ES-I3 (cell line): ENCODE data around the gene SLC30A1.
A peak's percentile ranks its signal among the peaks of the same experiment; 100 is the strongest.
"Not testable (repeated sequence)": the region's sequence is repeated elsewhere in the genome, so short reads cannot be mapped to it uniquely, and the experiment has no call there.

Source experiments
- H3K36me3 ChIP-seq: 2 replicates; pipeline ENCODE4 v1.6.1; 2013; ENCODE audit warnings: mild to moderate bottlenecking, low read length, control low read depth, moderate library complexity; ENCODE audit not compliant: insufficient read depth
- H3K4me1 ChIP-seq: 2 replicates; pipeline ENCODE4 v1.6.1; 2013; ENCODE audit warnings: mild to moderate bottlenecking, control low read depth, low read length; ENCODE audit not compliant: insufficient read depth
- H3K9ac ChIP-seq: 2 replicates; pipeline ENCODE4 v1.6.1; 2013; ENCODE audit warnings: low read depth, mild to moderate bottlenecking, low read length, moderate library complexity
- H3K9me3 ChIP-seq: 2 replicates; pipeline ENCODE4 v1.6.1; 2013; ENCODE audit warnings: mild to moderate bottlenecking, low read length, moderate library complexity; ENCODE audit not compliant: control insufficient read depth, insufficient read depth

SLC30A1 gene

GRCh38 chr1:211581526-211581925 lies 2.6 kb upstream of the SLC30A1 start:
- Histone ChIP-seq H3K9ac (no peak overlapping the region), H3K4me1 (peaks cover 22% of the 10 kb centered on the region), H3K36me3 (no peaks in the 10 kb centered on the region), H3K9me3 (no peaks in the 10 kb centered on the region)

GRCh38 chr1:211580303-211580687 lies 1.3 kb upstream of the SLC30A1 start:
- Histone ChIP-seq H3K9ac (peak overlapping the region; percentile 40; the same call in 1 of the 2 replicates), H3K9me3 (no peaks in the 10 kb centered on the region), H3K4me1 (peaks cover 30% of the 10 kb centered on the region)

GRCh38 chr1:211579440-211580302 lies 710 bp upstream of the SLC30A1 start:
- Histone ChIP-seq H3K4me1 (peaks cover 30% of the 10 kb centered on the region), H3K36me3 (0 out of 2 replicates have a peak, but pooled peaks cover 4% of the 10 kb centered on the region), H3K9ac (peak overlapping the region; percentile 40; the same call in 1 of the 2 replicates), H3K9me3 (no peaks in the 10 kb centered on the region)

More at GRCh38 chr1:211580303-211580687, 1.3 kb upstream of the SLC30A1 start:
- 0 out of 2 replicates have a peak, but pooled peaks cover 4% of the 10 kb centered on the region for H3K36me3 ChIP-seq

GRCh38 chr1:211577819-211578639 lies 932 bp downstream of the SLC30A1 start:
- H3K9me3 ChIP-seq = no peaks in the 10 kb centered on the region
- peaks cover 30% of the 10 kb centered on the region for H3K4me1 ChIP-seq
- 0 out of 2 replicates have a peak, but pooled peaks cover 4% of the 10 kb centered on the region for H3K36me3 ChIP-seq
- H3K9ac ChIP-seq = peak overlapping the region; percentile 73

GRCh38 chr1:211577277-211577818 lies 1.6 kb downstream of the SLC30A1 start:
- Histone ChIP-seq H3K4me1 (peaks cover 30% of the 10 kb centered on the region), H3K36me3 (0 out of 2 replicates have a peak, but pooled peaks cover 4% of the 10 kb centered on the region), H3K9ac (peak overlapping the region; percentile 73), H3K9me3 (no peaks in the 10 kb centered on the region)

GRCh38 chr1:211576717-211577116 lies 2.2 kb downstream of the SLC30A1 start:
- Histone ChIP-seq H3K4me1 (peaks cover 26% of the 10 kb centered on the region), H3K9ac (peak overlapping the region; percentile 73), H3K9me3 (no peaks in the 10 kb centered on the region), H3K36me3 (0 out of 2 replicates have a peak, but pooled peaks cover 4% of the 10 kb centered on the region)

GRCh38 chr1:211574705-211575104 lies 4.3 kb downstream of the SLC30A1 start:
- Histone ChIP-seq H3K9me3 (no peaks in the 10 kb centered on the region), H3K36me3 (0 out of 2 replicates have a peak, but pooled peaks cover 4% of the 10 kb centered on the region), H3K9ac (no peak overlapping the region), H3K4me1 (peaks cover 8% of the 10 kb centered on the region; the same call in 1 of the 2 replicates)

GRCh38 chr1:211571998-211572397 lies 7.0 kb downstream of the SLC30A1 start:
- 0 out of 2 replicates have a peak, but pooled peaks cover 4% of the 10 kb centered on the region for H3K36me3 ChIP-seq
- no peak overlapping the region for H3K9ac ChIP-seq
- no peaks in the 10 kb centered on the region for H3K9me3 ChIP-seq
- peaks cover 8% of the 10 kb centered on the region; the same call in 1 of the 2 replicates for H3K4me1 ChIP-seq

GRCh38 chr1:211570378-211570777 lies 8.6 kb downstream of the SLC30A1 start:
- H3K4me1 ChIP-seq, H3K36me3 ChIP-seq, H3K9me3 ChIP-seq, H3K9ac ChIP-seq: not testable (repeated sequence)

- Histone ChIP-seq H3K9me3 (no peaks in the 10 kb centered on the region), H3K4me1 (no peaks in the 10 kb centered on the region), H3K9ac (no peak overlapping the region), H3K36me3 (no peaks in the 10 kb centered on the region)
These were observed 12.4 kb downstream of the SLC30A1 start for GRCh38 chr1:211566431-211567025.

GRCh38 chr1:211564084-211564483 lies 14.9 kb downstream of the SLC30A1 start:
- Histone ChIP-seq H3K9me3 (no peaks in the 10 kb centered on the region), H3K36me3 (no peaks in the 10 kb centered on the region), H3K9ac (no peak overlapping the region), H3K4me1 (no peaks in the 10 kb centered on the region)

GRCh38 chr1:211559222-211560010 lies 19.5 kb downstream of the SLC30A1 start:
- Histone ChIP-seq H3K9ac (no peak overlapping the region), H3K36me3 (no peaks in the 10 kb centered on the region), H3K4me1 (no peaks in the 10 kb centered on the region), H3K9me3 (no peaks in the 10 kb centered on the region)

- H3K9ac ChIP-seq = no peak overlapping the region
- H3K4me1 ChIP-seq = no peaks in the 10 kb centered on the region
- no peaks in the 10 kb centered on the region for H3K36me3 ChIP-seq
- no peaks in the 10 kb centered on the region for H3K9me3 ChIP-seq
These were observed 20.9 kb downstream of the SLC30A1 start for GRCh38 chr1:211557894-211558625.
